HG03457 (cell line): ENCODE results near the gene IGF2R.

Experiments used
- ATAC-seq: cut with Tn5 transposase; IDR thresholded peaks from one replicate; pipeline ENCODE4 v1.9.1; 2021; ENCODE audit warnings: moderate number of reproducible peaks; ENCODE audit not compliant: unreplicated experiment

The IGF2R gene

DNA sequence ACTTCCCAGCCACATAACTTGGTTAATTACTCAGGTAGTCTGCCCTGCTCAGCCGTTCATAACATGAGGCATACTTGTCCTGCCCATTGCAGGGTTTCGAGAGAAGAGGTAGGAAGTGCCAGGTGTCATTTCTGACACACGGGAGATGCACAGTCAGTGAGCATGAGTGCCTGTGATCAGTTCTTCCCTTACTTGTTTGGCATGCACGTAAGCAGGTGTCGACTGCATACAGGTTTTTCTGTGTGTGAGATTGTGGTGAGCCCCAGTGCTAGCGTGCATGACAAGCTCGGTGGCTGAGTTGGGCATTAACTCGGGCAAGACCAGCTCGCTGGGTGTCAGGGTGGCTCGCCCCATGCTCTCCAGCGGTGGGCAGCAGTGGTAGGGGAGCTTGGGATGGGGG lies 101.5 kb downstream of the IGF2R start:
- ATAC-seq = no peak

DNA sequence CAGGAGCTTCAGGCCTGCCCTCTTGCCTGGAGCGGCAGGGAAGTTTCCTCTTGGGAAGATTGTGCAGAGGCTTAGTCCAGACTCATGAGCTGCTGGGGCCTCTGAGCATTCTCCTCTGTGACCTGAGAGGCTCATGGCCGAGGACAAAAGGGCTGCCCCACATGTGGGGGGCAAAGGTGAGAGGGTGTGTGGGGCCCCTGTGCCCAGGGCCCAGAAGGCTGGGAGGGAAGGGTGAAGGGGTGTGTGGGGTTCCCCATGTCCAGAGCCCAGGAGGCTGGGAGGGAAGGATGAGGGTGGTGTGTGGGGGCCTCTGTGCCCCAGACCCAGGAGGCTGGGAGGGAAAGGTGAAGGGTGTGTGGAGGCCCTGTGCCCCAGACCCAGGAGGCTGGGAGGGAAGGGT lies 101.9 kb downstream of the IGF2R start:
- no peak for ATAC-seq

DNA sequence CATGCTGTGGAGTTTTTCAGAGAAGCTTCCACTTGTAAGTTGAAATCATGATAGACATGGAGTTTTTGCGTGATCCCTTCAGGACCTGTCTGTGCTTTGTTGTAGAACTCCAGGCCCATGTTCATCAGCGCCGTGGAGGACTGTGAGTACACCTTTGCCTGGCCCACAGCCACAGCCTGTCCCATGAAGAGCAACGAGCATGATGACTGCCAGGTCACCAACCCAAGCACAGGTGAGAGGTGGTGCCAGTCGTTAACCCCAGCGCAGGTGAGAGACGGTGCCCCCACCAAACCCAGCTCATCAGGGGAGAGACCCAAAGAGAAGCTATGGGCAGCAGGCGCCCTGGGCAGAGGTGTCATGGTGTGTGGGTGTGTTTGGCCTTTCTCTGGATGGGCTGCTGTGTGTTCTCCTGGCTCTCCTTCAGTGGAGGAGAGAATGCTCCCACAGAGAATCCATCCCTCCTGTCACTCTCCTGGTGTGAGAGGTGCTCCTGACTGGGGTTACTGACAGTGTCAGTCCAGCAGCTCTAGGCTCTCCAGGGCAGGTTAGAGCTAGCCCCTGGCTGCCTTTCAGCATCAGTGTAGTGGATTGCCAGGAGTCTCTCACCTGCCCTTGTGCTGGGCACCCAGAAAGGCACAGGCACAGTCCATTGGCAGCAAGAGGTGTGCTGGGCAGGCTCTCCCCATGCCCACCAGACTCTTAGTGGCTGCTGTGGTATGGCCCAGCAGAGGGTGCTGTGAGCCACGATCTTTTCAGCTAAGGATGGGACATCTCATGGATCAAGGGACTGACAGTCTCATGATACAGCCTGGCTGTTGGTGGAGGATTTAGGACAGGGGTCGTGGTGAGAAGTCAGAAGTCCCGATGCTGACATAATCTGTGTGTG lies 103.2 kb downstream of the IGF2R start:
- no peak for ATAC-seq

DNA sequence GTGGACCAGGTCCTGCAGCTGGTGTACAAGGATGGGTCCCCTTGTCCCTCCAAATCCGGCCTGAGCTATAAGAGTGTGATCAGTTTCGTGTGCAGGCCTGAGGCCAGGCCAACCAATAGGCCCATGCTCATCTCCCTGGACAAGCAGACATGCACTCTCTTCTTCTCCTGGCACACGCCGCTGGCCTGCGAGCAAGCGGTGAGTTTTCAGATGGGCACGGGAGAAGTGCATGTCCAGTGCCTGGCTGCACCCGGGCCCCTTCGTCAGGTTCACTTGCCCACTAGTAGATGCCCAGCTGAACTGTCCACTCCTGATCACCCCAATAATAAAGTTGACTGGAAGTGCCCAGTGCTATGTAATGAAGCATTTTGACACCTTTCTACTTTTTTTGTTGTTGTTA lies 104.4 kb downstream of the IGF2R start:
- ATAC-seq = no peak

DNA sequence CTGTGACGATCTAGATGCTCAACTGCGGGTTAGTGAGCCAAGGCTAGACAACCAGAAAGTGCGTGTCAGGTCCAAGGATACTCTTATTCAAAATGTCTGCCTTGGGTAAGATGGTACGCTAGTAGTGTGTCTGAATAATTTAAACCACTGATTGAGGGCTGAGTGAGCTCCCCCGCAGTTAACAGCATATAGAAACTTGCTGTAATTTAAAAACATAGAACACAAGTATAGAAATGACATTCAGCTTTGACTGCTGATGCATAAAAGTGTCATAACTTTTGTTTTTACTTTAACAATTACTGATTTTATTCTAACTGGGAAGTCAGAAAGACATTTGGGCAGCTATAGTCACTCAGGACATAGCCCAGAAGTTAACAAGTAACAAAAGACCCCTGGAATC lies 107.1 kb downstream of the IGF2R start:
- no peak for ATAC-seq

DNA sequence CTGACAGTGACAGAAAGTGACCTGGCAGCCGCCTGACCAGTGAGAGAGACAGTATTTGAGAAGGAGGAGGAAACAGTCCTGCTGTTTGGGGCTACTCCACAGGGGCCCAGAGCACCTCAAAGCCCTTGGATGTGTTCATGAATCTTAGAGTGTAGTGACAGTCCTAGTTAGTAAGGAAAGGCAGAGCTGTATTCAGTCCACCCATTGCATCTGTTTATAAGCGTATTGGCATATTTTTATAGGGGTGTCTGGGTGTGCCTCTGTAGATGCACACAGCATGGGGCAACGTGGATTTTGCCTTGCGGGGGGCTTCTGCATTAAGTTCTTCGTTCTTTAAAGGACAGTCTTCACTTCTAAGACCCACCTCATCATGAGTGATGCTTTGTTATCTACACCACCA lies 108.1 kb downstream of the IGF2R start:
- no peak for ATAC-seq

DNA sequence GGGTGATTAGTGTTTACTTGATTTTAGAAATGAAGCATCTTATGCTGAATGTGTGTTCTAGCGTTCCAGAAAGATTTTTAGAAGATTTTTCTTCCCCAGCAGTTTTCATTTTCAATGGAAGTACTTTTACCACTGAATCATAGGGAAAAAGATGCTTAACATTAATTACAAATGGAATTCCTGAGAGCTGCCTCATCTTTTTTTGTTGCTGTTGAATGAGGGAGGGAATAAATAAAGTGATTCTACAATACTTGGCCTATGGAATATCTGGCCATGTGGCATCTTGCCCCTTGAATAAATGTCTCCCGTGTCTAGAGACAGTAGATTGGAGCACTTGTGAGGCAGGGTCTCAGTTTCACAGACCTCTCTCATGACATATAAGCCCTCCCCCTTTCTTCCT lies 108.6 kb downstream of the IGF2R start:
- ATAC-seq = no peak

DNA sequence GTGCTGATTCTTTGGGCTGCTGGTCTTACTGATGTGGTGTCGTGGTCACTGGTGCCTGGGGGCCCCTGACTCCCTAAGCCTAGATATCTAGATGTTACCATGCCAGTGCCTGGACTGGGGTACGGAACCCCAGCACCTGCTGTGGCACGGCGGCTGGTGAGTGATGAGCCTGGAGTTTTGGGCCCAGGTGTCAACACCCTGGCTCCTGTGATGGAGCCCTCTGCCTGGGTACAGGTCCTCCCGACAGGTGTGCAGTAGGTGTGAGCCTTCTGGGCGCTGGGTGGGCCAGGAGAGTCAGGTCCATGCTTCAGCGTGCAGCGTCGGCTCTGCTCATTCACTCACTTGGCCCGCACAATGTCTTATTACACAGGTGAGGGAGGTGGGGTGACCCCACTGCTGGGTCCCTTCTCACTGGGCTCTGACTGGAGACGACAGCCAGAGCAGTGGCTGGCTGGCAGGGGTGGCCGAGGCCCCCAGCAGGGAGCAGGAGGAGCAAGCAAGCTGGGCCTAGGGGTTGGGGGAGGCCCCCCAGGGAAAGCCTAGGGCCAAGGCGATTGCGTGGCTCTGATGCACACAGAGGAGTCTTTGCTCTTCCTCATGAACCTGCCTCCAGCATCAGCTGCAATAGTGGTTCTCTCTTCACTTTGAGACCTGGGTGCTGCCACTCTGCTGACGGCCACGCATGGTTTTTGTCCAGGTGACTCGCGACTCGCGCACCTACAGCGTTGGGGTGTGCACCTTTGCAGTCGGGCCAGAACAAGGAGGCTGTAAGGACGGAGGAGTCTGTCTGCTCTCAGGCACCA lies 110.2 kb downstream of the IGF2R start:
- ATAC-seq = no peak

DNA sequence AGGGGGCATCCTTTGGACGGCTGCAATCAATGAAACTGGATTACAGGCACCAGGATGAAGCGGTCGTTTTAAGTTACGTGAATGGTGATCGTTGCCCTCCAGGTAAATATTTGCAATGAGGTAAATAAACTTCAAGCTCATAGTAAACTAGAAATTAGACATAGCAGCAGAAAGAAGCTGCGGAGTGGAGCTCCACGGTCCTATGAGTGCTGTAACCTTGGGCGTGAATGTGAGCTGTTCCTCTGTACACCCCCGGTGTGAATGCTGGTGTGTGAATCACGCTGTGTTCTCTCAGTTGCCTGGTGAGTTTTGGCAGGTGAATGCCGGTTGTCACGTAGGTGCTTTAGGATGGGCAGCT lies 110.8 kb downstream of the IGF2R start:
- no peak for ATAC-seq

DNA sequence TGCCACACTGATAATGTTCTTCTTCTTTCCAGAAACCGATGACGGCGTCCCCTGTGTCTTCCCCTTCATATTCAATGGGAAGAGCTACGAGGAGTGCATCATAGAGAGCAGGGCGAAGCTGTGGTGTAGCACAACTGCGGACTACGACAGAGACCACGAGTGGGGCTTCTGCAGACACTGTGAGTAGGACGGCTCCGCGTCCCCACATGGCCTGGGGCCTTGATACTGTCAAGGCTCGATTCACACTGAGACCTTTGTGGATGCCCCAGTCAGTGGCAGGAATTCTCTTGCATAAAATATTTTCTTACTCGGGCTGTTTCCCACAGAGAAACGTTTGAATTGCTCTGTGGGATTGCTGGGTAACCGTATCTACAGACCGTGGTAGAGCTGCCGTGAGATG lies 111.2 kb downstream of the IGF2R start:
- no peak for ATAC-seq

DNA sequence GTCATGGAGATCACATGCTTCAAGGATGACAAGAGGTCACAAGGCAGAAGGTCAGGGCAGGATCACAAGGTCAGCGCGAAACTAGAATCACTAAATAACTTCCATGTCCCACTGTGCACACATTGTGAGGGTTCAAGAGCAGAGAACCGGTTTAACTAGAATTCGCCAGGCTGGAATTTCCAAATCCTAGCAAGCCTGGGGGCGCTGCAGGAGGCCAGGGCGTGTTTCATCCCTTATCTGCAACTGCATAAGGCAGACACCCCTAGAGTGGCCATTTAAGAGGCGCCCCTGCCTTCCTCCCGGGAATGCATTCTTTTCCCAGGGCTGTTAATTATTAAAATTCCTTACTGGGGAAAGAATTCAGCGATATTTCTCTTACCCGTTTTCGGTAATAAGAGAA lies 112.5 kb downstream of the IGF2R start:
- ATAC-seq = no peak

DNA sequence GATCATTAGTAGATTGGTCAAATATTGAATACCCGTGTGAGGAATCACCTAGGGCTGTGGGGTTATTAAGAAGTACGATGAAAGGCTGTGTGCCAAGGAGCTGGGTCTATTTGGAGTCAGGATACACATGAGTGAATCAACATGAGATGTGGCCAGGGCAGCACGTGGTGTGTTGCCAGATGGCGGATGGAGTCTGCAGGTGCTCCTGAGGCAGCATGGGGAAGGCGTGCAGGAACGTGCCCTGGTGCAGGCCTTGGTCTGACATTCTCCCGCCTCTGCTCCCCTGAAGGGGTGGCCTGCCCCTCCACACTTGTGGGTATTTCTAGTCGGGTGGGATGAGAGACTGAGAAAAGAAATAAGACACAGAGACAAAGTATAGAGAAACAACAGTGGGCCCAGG lies 113.7 kb downstream of the IGF2R start:
- ATAC-seq = no peak

DNA sequence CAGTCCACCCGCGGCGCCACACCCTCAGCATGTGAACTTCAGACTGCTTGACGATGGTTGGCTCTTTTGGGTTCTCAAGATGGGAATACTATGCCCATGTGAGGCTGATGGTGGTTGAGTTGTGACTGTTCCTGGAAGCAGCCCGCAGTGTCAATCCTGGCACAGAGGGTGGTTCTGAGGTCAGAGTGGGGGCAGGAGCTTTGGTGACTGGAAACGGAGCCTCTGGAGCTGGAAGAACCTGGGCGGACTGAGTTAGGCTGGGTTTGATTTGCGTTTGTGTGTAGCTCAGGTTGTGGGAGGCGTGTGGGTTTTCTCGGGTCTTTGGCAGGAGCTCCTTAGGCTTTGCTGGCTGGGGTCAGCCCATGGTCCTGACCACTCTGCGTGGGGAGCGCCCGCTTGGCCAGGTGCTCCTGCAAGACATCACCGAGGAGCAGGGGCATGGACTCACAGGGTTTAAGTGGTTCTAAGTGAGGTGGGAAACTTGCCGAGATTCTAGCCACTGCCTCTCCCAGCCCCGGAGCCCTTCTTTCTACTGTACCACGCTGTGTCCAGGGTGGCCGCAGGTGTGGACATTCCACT lies 115.4 kb downstream of the IGF2R start:
- ATAC-seq = no peak

DNA sequence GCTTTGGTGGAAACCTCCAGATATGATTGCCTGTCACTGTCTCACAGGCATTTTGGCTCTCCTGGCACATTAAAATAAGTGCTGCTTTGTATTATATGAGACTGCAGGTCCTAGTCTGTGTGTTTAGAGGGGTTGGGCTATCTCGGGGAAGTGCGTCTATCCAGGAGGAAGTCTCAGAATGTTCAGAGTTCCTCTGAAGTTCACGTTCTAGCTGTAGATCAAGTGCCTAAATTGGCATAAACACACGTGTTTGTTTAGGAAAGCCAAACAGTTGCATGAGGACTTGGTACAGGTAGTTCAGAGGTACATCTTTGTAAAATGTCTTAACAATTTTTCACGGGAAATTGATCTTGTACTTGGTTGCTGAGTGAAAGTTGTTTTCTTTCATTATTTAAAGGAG lies 116.3 kb downstream of the IGF2R start:
- no peak for ATAC-seq

DNA sequence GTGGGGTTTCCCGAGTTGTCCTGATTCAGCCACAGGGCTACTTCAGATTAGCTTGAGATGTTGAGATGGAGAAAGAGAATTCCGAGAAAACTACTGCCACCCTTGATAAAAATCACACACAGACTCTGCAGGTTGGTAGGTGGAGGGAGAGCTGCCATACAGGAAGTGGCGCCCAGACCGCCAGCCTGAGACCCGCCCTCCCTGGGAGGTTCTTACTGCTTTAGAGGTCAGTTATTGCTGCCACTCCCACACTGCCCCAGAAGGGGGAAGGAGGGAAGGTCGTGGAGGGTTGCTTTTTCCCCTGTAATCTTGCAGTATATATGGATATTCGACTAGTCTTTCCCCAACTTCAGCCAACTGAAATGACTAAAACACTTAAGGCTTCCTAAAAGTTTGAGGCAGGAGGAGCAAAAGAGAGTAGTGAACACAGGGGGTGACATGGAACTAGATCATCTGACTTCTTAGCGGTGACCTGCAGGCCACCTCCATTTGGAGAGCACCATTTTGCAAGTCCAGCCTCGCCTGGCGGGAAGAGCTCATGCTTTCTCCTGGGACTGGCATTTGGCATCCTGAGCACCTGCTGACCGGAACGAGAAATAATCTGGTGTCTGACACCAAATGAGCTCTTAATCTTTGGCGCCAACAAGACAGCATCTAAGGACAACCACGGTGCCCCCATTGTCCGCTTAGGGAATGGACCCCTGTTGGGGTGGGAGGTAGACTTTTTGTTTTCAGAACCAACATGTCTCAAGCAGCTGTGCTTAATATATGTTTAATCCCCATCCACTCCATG lies 117.0 kb downstream of the IGF2R start:
- no peak for ATAC-seq

DNA sequence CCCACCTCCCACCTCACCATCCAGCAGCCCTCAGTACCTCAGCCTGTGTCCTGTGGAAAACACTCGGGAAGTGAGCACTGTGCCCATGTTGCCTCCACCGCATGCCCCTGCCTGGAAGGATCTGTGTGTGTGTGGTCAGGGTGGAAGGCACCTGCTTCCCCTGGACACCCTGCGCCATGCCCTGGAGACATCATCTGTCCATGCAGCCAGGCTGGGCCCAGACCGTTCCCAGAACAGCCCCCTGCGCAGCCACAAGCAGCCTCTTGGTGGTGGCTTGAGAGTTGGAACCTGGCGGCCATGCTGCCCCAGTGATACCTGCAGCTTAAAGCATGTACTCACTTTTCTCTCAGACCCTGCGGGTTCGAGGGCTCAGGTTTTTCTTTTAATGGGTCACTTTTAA lies 117.9 kb downstream of the IGF2R start:
- ATAC-seq = no peak

DNA sequence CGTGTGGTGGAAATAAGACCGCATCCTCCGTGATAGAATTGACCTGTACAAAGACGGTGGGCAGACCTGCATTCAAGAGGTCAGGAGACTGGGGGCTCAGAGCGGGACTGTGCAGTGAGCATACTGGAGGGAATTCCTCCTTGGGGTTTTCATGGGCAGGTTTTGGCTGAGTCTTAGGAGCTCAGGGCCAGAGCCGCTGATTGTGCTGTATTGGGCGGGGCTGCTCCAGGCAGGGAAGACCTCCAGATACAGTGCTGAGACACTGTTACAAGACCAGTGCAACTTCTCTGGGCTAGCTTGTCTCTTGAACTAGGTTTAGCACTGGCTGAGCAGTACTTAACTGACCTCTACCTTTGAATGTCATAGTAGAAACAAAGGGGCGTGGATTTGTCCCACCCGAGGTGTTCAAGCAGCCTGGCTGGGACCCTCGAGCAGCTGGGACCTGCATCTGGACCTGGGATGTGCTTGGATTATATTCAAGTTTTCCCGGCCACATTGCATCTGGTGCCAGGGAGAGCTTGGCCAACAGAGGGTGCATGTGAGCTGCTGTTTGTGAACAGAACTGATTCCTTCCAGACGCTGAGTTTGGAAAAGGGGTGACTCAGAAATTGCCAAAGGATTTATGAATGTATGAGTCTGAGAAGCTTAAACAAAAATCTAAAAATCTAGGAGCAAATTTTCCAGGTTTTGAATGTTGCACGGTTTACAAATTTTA lies 119.3 kb downstream of the IGF2R start:
- ATAC-seq = no peak

DNA sequence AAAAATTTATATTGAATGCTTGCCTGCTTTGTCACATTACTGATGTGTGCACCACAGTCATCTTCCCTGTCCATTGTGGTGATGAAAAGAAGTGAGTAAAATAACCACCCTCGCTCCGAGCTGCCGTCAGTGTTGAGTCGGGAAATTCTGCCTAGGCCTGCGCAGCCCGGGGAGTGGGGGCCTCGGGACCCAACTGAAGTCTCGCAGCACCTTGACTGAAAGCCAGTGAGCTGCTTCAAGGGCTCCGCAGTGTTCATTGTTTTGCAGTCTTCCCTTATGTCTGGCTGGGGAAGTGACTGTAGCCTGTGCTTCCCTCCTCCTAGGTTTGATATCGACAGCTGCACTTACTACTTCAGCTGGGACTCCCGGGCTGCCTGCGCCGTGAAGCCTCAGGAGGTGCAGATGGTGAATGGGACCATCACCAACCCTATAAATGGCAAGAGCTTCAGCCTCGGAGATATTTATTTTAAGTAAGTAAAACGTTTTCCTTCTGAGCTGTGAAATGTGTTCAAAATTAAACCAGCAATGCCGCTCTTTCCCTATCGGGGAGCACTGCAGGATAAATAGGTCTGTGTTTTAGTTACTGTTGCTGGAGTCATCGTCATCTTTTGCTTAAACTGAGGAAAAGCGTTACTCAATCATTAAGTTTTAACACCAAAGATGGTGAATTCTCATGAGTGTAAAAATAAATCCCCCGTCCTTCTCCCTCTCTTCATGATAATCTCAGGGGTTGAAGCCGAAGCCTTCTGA lies 120.1 kb downstream of the IGF2R start:
- ATAC-seq = no peak

DNA sequence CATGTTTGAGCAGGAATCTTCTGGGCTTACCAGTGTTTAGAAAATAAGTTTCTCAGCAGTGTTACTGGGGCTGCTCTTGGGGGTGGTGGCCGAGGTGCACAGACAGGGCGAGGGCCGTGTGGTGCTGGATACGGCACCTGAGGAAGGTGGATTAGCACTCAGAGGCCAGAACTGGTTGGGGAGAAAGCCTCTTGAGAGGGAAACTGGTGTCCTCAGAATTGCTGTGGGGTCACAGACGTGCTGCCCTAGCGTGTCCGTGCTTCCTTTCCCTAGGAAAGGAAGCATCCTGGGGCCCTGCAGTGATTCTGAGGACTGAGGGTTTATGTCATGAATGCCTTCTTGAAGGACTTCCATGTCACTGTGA lies 120.6 kb downstream of the IGF2R start:
- no peak for ATAC-seq
